SU-DHL-6 (cell line): Measurements from ENCODE around the gene PGBD5.

Source experiments
- H2AFZ ChIP-seq: fragments of 200-600 bp; sonication (generic); 2 replicates; pipeline ENCODE4 v1.6.1; 2014; ENCODE audit warnings: low read depth, mild to moderate bottlenecking, moderate library complexity, mixed read lengths, antibody characterized with exemption, low read length; ENCODE audit not compliant: severe bottlenecking
- H3F3A ChIP-seq: fragments of 200-600 bp; shearing (Covaris generic); 2 replicates; pipeline ENCODE4 v1.6.0; 2016; ENCODE audit warnings: antibody characterized with exemption, mild to moderate bottlenecking; ENCODE audit not compliant: insufficient read depth
- H3K27ac ChIP-seq: fragments of 200-600 bp; sonication (generic); 2 replicates; pipeline ENCODE4 v1.5.1; 2016; ENCODE audit warnings: low read depth, mild to moderate bottlenecking, low read length, moderate library complexity, mixed read lengths
- H3K27me3 ChIP-seq: fragments of 200-600 bp; sonication (generic), shearing (Covaris generic); 2 replicates; pipeline ENCODE4 v1.6.0; 2014; ENCODE audit warnings: mild to moderate bottlenecking, low read length
- H3K36me3 ChIP-seq: fragments of 200-600 bp; sonication (generic); 2 replicates; pipeline ENCODE4 v1.6.1; 2014; ENCODE audit warnings: mild to moderate bottlenecking, low read length, mixed read lengths
- H3K4me2 ChIP-seq: fragments of 300-600, 200-600 bp; shearing (Covaris generic), sonication (generic); 2 replicates; pipeline ENCODE4 v1.6.0; 2014; ENCODE audit warnings: low read length, low read depth, mild to moderate bottlenecking; ENCODE audit not compliant: poor library complexity, severe bottlenecking
- H3K4me3 ChIP-seq: fragments of 200-600 bp; sonication (generic); 2 replicates; pipeline ENCODE4 v1.5.1; 2014; ENCODE audit warnings: antibody characterized with exemption, low read length, mild to moderate bottlenecking, mixed read lengths; ENCODE audit not compliant: insufficient read depth, poor library complexity, severe bottlenecking
- H3K79me2 ChIP-seq: fragments of 200-600 bp; sonication (generic); 2 replicates; pipeline ENCODE4 v1.6.1; 2014; ENCODE audit warnings: mild to moderate bottlenecking, low read length, moderate library complexity; ENCODE audit not compliant: insufficient read depth
- H3K9ac ChIP-seq: fragments of 200-600 bp; sonication (generic); 2 replicates; pipeline ENCODE4 v1.7.0; 2014; ENCODE audit warnings: mild to moderate bottlenecking, low read length
- H3K9me2 ChIP-seq: fragments of 200-600 bp; sonication (generic); replicated peaks from 2 replicates; pipeline ENCODE4 v1.6.1; 2014; ENCODE audit warnings: low read length; ENCODE audit not compliant: insufficient read depth
- H3K9me3 ChIP-seq: fragments of 200-600 bp; sonication (generic); 2 replicates; pipeline ENCODE4 v1.6.1; 2014; ENCODE audit warnings: low read length, mixed read lengths; ENCODE audit not compliant: insufficient read depth
- H4K20me1 ChIP-seq: fragments of 200-600 bp; sonication (generic); 2 replicates; pipeline ENCODE4 v1.6.1; 2014; ENCODE audit warnings: low read depth, mild to moderate bottlenecking, antibody characterized with exemption, low read length, moderate library complexity, mixed read lengths
- CTCF ChIP-seq: fragments of 200-600 bp; sonication (generic); IDR thresholded peaks from one replicate; pipeline ENCODE4 v1.5.1; 2017; ENCODE audit warnings: antibody characterized with exemption, mild to moderate bottlenecking, low read length, moderate library complexity; ENCODE audit not compliant: insufficient read depth, poor library complexity, severe bottlenecking
- EZH2phosphoT487 ChIP-seq: fragments of 200-600 bp; sonication (generic), shearing (Covaris generic); conservative IDR thresholded peaks from 2 replicates; pipeline ENCODE4 v1.6.1; 2018; ENCODE audit warnings: mild to moderate bottlenecking, antibody characterized with exemption, low read length, moderate library complexity, mixed read lengths

Gene PGBD5

DNA sequence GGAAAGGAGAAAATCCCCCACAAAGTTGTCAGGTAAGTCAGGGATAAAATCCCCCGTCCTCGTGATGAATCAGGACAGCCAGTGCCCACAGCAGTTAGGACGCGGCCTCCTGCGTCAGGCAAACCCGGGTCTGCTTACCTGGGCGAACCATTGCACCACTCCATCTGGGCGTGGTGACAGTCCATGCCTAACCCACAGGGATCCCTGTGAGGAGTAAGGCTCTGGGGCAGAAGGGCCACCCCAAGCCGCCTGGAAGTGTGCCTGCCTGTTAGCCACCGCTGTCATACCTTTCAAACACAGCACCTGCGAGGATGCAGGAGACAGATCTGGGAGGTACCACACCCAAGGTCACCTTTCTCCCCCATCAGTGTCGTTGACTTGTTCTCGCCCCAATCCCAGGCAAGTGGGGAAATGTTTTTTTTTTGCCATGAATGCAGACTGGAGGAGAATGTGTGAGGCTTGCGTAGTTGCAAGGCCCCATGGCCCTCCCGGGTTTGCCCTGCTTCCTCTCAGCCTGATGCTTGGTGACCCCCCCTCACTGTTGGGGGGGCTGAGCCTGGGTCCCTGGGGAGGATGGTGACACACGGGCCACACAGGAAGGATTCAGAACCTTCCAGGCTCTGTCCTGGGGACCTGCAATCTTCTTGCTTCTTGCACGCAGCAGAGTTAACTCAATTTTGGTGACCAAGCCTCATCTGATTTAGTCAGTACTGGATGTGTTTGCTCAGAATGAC is 107.0 kb downstream of the PGBD5 start:
- H3K9ac ChIP-seq = no peak overlapping the region
- no peaks in the 10 kb centered on the region for H4K20me1 ChIP-seq
- H3K27me3 ChIP-seq = no peaks in the 10 kb centered on the region
- H3K79me2 ChIP-seq = no peaks in the 10 kb centered on the region
- no peaks in the 10 kb centered on the region for H3K9me2 ChIP-seq
- no peak overlapping the region for H2AFZ ChIP-seq
- H3K9me3 ChIP-seq = no peaks in the 10 kb centered on the region
- no peaks in the 10 kb centered on the region for H3K36me3 ChIP-seq
- H3K4me3 ChIP-seq = no peak overlapping the region
- no peak for TF ChIP-seq EZH2phosphoT487
- TF ChIP-seq CTCF = no peak
- H3F3A ChIP-seq = no peaks in the 10 kb centered on the region
- H3K4me2 ChIP-seq = no peak overlapping the region
- no peak overlapping the region for H3K27ac ChIP-seq

GRCh38 chr1:230317823-230318819 is 108.0 kb downstream of the PGBD5 start:
- Histone ChIP-seq H2AFZ (no peak overlapping the region), H3K36me3 (no peaks in the 10 kb centered on the region), H3K9ac (no peak overlapping the region), H3F3A (no peaks in the 10 kb centered on the region), H3K9me3 (no peaks in the 10 kb centered on the region), H4K20me1 (no peaks in the 10 kb centered on the region), H3K4me3 (no peak overlapping the region), H3K27me3 (no peaks in the 10 kb centered on the region), H3K4me2 (no peak overlapping the region), H3K27ac (no peak overlapping the region), H3K9me2 (no peaks in the 10 kb centered on the region), H3K79me2 (no peaks in the 10 kb centered on the region)
- TF ChIP-seq EZH2phosphoT487 (no peak), CTCF (no peak)

GRCh38 chr1:230316864-230317745 is 109.0 kb downstream of the PGBD5 start:
- no peak overlapping the region for H3K4me2 ChIP-seq
- H3K9ac ChIP-seq = no peak overlapping the region

More at GRCh38 chr1:230316864-230317745, 109.0 kb downstream of the PGBD5 start:
- H3K9me3 ChIP-seq = no peaks in the 10 kb centered on the region
- TF ChIP-seq CTCF (no peak), EZH2phosphoT487 (no peak)
- no peak overlapping the region for H3K4me3 ChIP-seq
- no peaks in the 10 kb centered on the region for H3K79me2 ChIP-seq
- no peak overlapping the region for H3K27ac ChIP-seq
- no peaks in the 10 kb centered on the region for H3K36me3 ChIP-seq
- H3K27me3 ChIP-seq = no peaks in the 10 kb centered on the region
- H3F3A ChIP-seq = no peaks in the 10 kb centered on the region
- no peaks in the 10 kb centered on the region for H3K9me2 ChIP-seq
- H2AFZ ChIP-seq = no peak overlapping the region
- H4K20me1 ChIP-seq = no peaks in the 10 kb centered on the region
